Measurements from ENCODE around the gene TCEAL1. TPM values are rescaled to one million over a fixed set of nuclear protein-coding genes. Genes with fewer than 3 reads are reported as not detected.
A peak's percentile ranks its signal among the peaks of the same experiment; 100 is the strongest.
"Not testable (repeated sequence)": the region's sequence is repeated elsewhere in the genome, so short reads cannot be mapped to it uniquely, and the experiment has no call there.

Gene TCEAL1
- polyA plus RNA-seq, 1 of the 3 experiments (the other 2 are of a cell fraction), result 22.1 TPM

- WGBS (ENCODE audit: low lambda C conversion rate), result 7% methylated on average over 1 of the region's 1 CpG
- no peak overlapping the region for H3K27ac ChIP-seq (ENCODE audit: low read depth in 2 of 2, low read length in 1 of 2)
- peak in 1 of 2 experiments; percentile 10; a peak in 1 of 4 replicates for TF ChIP-seq EP300 (IDR thresholded peaks at IDR 0.05; ENCODE audit: borderline replicate concordance in 1 of 2, low read depth in 1 of 2, low read length in 1 of 2)
- TF ChIP-seq RXRA (IDR thresholded peaks at IDR 0.05; ENCODE audit: borderline replicate concordance, low read depth), result no peak
- TF ChIP-seq, protein P1, sequence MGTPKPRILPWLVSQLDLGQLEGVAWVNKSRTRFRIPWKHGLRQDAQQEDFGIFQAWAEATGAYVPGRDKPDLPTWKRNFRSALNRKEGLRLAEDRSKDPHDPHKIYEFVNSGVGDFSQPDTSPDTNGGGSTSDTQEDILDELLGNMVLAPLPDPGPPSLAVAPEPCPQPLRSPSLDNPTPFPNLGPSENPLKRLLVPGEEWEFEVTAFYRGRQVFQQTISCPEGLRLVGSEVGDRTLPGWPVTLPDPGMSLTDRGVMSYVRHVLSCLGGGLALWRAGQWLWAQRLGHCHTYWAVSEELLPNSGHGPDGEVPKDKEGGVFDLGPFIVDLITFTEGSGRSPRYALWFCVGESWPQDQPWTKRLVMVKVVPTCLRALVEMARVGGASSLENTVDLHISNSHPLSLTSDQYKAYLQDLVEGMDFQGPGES (IDR thresholded peaks at IDR 0.05; ENCODE audit: low read depth, low read length), result no peak
- no peak for TF ChIP-seq RFX5 (IDR thresholded peaks at IDR 0.05; ENCODE audit: low read length)
- TF ChIP-seq GATA2 (CRISPR knock-in tag; IDR thresholded peaks at IDR 0.05), result peak; percentile 63
- no peak for TF ChIP-seq SMC3 (IDR thresholded peaks at IDR 0.05; ENCODE audit: low read depth, low read length)
- TF ChIP-seq YY1 (IDR thresholded peaks at IDR 0.05; ENCODE audit: low read depth), result no peak
- TF ChIP-seq RCOR1 (IDR thresholded peaks at IDR 0.05; ENCODE audit: low read length), result no peak
- H4K20me1 ChIP-seq (ENCODE audit: insufficient read depth), result no peaks in the 10 kb centered on the region
- H3K27me3 ChIP-seq (ENCODE audit: insufficient read depth), result no peaks in the 10 kb centered on the region
- H3F3A ChIP-seq (replicated peaks; ENCODE audit: insufficient read depth), result no peaks in the 10 kb centered on the region
- no peak for DNase-seq
- ChIA-PET CTCF (interaction anchor here (1.7 kb wide), 1 partner anchor 17 kb away, joined by 3 read pairs; no protein-coding TSS in a partner anchor), POLR2A (no interaction called here)
- no peak overlapping the region for H3K4me2 ChIP-seq
- H3K9me2 ChIP-seq, result no peaks in the 10 kb centered on the region
- H3K9me3 ChIP-seq, result 0 out of 2 replicates have a peak, but pooled peaks cover 6% of the 10 kb centered on the region
- H2AFZ ChIP-seq (ENCODE audit: low read depth), result no peak overlapping the region
- no peak overlapping the region for H3K9ac ChIP-seq
- H3K4me1 ChIP-seq (ENCODE audit: control insufficient read depth in 1 of 2, insufficient read depth in 2 of 2, low read depth in 1 of 2, low read length in 1 of 2), result no peaks in the 10 kb centered on the region
- H3K36me3 ChIP-seq (replicated peaks in 1 of 2; ENCODE audit: control insufficient read depth in 1 of 2, insufficient read depth in 2 of 2, low read length in 1 of 2), result no peaks in the 10 kb centered on the region
- H3K79me2 ChIP-seq (ENCODE audit: insufficient read depth), result no peaks in the 10 kb centered on the region
- no peak overlapping the region for H3K4me3 ChIP-seq (ENCODE audit: low read depth in 2 of 2, low read length in 1 of 2)
These were observed 18.9 kb downstream of the TCEAL1 start for GRCh38 chrX:103647630-103648029.

GRCh38 chrX:103651151-103651773 lies 22.5 kb downstream of the TCEAL1 start:
- Histone ChIP-seq H3K9ac (no peak overlapping the region), H3K27me3 (ENCODE audit: insufficient read depth) (no peaks in the 10 kb centered on the region), H3K27ac (ENCODE audit: low read depth in 2 of 2, low read length in 1 of 2) (no peak overlapping the region), H3K9me2 (no peaks in the 10 kb centered on the region), H3K79me2 (ENCODE audit: insufficient read depth) (no peaks in the 10 kb centered on the region), H3K36me3 (replicated peaks in 1 of 2; ENCODE audit: control insufficient read depth in 1 of 2, insufficient read depth in 2 of 2, low read length in 1 of 2) (no peaks in the 10 kb centered on the region), H3K4me1 (ENCODE audit: control insufficient read depth in 1 of 2, insufficient read depth in 2 of 2, low read depth in 1 of 2, low read length in 1 of 2) (no peaks in the 10 kb centered on the region), H2AFZ (ENCODE audit: low read depth) (no peak overlapping the region), H3K9me3 (0 out of 2 replicates have a peak, but pooled peaks cover 6% of the 10 kb centered on the region), H3K4me2 (no peak overlapping the region), H3F3A (replicated peaks; ENCODE audit: insufficient read depth) (no peaks in the 10 kb centered on the region), H3K4me3 (ENCODE audit: low read depth in 2 of 2, low read length in 1 of 2) (no peak overlapping the region), H4K20me1 (ENCODE audit: insufficient read depth) (no peaks in the 10 kb centered on the region)
- DNase-seq, result no peak
- TF ChIP-seq GABPA (IDR thresholded peaks at IDR 0.05; ENCODE audit: low read depth) (no peak), TEAD4 (IDR thresholded peaks at IDR 0.05; ENCODE audit: borderline replicate concordance, insufficient read depth) (no peak), EZH2phosphoT487 (IDR thresholded peaks at IDR 0.05; ENCODE audit: borderline replicate concordance, low read depth) (no peak), GATA2 (CRISPR knock-in tag; IDR thresholded peaks at IDR 0.05) (peak; percentile 45; the same call in 1 of the 2 replicates), TAF1 (IDR thresholded peaks at IDR 0.05; ENCODE audit: borderline replicate concordance, low read depth, low read length) (no peak), EP300 (IDR thresholded peaks at IDR 0.05; ENCODE audit: borderline replicate concordance in 1 of 2, low read depth in 1 of 2, low read length in 1 of 2) (0 out of 4 replicates have a peak, but pooled peaks of 1 of the 2 experiments have one; percentile 38)
- TF ChIP-seq, protein P2, sequence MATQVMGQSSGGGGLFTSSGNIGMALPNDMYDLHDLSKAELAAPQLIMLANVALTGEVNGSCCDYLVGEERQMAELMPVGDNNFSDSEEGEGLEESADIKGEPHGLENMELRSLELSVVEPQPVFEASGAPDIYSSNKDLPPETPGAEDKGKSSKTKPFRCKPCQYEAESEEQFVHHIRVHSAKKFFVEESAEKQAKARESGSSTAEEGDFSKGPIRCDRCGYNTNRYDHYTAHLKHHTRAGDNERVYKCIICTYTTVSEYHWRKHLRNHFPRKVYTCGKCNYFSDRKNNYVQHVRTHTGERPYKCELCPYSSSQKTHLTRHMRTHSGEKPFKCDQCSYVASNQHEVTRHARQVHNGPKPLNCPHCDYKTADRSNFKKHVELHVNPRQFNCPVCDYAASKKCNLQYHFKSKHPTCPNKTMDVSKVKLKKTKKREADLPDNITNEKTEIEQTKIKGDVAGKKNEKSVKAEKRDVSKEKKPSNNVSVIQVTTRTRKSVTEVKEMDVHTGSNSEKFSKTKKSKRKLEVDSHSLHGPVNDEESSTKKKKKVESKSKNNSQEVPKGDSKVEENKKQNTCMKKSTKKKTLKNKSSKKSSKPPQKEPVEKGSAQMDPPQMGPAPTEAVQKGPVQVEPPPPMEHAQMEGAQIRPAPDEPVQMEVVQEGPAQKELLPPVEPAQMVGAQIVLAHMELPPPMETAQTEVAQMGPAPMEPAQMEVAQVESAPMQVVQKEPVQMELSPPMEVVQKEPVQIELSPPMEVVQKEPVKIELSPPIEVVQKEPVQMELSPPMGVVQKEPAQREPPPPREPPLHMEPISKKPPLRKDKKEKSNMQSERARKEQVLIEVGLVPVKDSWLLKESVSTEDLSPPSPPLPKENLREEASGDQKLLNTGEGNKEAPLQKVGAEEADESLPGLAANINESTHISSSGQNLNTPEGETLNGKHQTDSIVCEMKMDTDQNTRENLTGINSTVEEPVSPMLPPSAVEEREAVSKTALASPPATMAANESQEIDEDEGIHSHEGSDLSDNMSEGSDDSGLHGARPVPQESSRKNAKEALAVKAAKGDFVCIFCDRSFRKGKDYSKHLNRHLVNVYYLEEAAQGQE (IDR thresholded peaks at IDR 0.05; ENCODE audit: low read depth, low read length), result no peak
- ChIA-PET CTCF (interaction anchor here (1.4 kb wide), 1 partner anchor 21 kb away, joined by 5 read pairs; no protein-coding TSS in a partner anchor), POLR2A (no interaction called here)
- 25% methylated on average over 2 of the region's 2 CpGs for WGBS (ENCODE audit: low lambda C conversion rate)

DNA sequence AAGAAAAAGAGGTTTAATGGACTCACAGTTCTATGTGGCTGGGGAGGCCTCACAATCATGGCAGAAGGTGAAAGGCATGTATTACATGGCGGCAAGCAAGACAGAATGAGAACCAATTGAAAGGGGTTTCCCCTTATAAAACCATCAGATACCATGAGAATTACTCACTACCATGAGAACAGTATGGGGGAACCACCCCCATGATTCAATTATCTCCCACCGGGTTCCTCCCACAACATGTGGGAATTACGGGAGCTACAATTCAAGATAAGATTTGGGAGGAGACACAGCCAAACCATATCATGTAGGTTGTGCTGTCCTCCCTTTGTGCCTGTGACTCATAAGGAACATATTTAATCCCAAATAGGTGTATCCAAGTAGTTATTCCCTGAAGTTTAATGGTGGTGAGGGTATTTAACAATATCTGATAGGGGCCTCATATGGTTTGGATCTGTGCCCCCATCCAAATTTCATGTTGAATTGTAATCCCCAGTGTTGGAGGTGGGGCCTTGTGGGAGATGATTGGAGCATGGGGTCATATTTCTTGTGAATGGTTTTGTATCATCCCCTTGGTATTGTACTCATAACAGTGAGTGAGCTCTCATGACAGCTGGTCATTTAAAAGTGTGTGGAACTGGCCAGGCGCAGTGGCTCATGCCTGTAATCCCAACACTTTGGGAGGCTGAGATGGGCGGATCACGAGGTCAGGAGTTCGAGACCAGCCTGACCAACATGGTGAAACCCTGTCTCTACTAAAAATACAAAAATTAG lies 26.6 kb downstream of the TCEAL1 start:
- H3K9me3 ChIP-seq; H3K9ac ChIP-seq; H3K36me3 ChIP-seq (replicated peaks in 1 of 2; ENCODE audit: control insufficient read depth in 1 of 2, insufficient read depth in 2 of 2, low read length in 1 of 2); H3K4me3 ChIP-seq (ENCODE audit: low read depth in 2 of 2, low read length in 1 of 2); H3K4me2 ChIP-seq; H3K27me3 ChIP-seq (ENCODE audit: insufficient read depth); POLR2A ChIA-PET; H4K20me1 ChIP-seq (ENCODE audit: insufficient read depth); H2AFZ ChIP-seq (ENCODE audit: low read depth); H3K79me2 ChIP-seq (ENCODE audit: insufficient read depth); H3K4me1 ChIP-seq (ENCODE audit: control insufficient read depth in 1 of 2, insufficient read depth in 2 of 2, low read depth in 1 of 2, low read length in 1 of 2); DNase-seq; H3K9me2 ChIP-seq: not testable (repeated sequence)
- peak overlapping the region in 1 of 2 experiments; percentile 86; a peak in 1 of 4 replicates for H3K27ac ChIP-seq (ENCODE audit: low read depth in 2 of 2, low read length in 1 of 2)
- CTCF ChIA-PET, result interaction anchor here (1.2 kb wide), 1 partner anchor 54 kb away, joined by 3 read pairs; no protein-coding TSS in a partner anchor
- WGBS (ENCODE audit: low lambda C conversion rate), result 57% methylated on average over 7 of the region's 7 CpGs
- peaks cover 12% of the 10 kb centered on the region for H3F3A ChIP-seq (replicated peaks; ENCODE audit: insufficient read depth)
